ENCODE measurements around the gene NGDN.

The NGDN gene

GRCh38 chr14:23478109-23478759 is 8.7 kb downstream of the NGDN start:
- peak; percentile 45 for DNase-seq

- no peak for DNase-seq
Measured at GRCh38 chr14:23481362-23481970, 12.0 kb downstream of the NGDN start.

- DNase-seq = peak; percentile 4
Measured at GRCh38 chr14:23481979-23482822, 12.7 kb downstream of the NGDN start.

- DNase-seq = no peak
Measured at GRCh38 chr14:23482823-23483148, 13.3 kb downstream of the NGDN start.

GRCh38 chr14:23483236-23483854 is 13.8 kb downstream of the NGDN start:
- peak; percentile 62 for DNase-seq

GRCh38 chr14:23485326-23485725 is 15.8 kb downstream of the NGDN start:
- no peak for DNase-seq

GRCh38 chr14:23486036-23486435 is 16.5 kb downstream of the NGDN start:
- no peak for DNase-seq

- DNase-seq = no peak
Measured at GRCh38 chr14:23487216-23487615, 17.7 kb downstream of the NGDN start.

GRCh38 chr14:23492618-23493272 is 23.2 kb downstream of the NGDN start:
- no peak for DNase-seq

GRCh38 chr14:23494223-23494622 is 24.7 kb downstream of the NGDN start:
- DNase-seq = no peak

GRCh38 chr14:23512156-23512555 is 42.7 kb downstream of the NGDN start:
- DNase-seq = peak; percentile 85

- DNase-seq = peak; percentile 65
Measured at GRCh38 chr14:23513005-23513817, 43.7 kb downstream of the NGDN start.

GRCh38 chr14:23513818-23514643 is 44.5 kb downstream of the NGDN start:
- no peak for DNase-seq

- no peak for DNase-seq
Measured at GRCh38 chr14:23514644-23514957, 45.1 kb downstream of the NGDN start.

GRCh38 chr14:23517650-23518326 is 48.3 kb downstream of the NGDN start:
- DNase-seq = no peak

- DNase-seq = no peak
Measured at GRCh38 chr14:23518709-23519108, 49.2 kb downstream of the NGDN start.

- no peak for DNase-seq
Measured at GRCh38 chr14:23520899-23521533, 51.5 kb downstream of the NGDN start.

- no peak for DNase-seq
Measured at GRCh38 chr14:23521785-23522640, 52.5 kb downstream of the NGDN start.

GRCh38 chr14:23522643-23523198 is 53.2 kb downstream of the NGDN start:
- no peak for DNase-seq

Measured in DMS153 (cell line).